ENCODE results near the gene NFE2. TPM values are rescaled to one million over a fixed set of nuclear protein-coding genes. Genes with fewer than 3 reads are reported as not detected.
"Not testable (repeated sequence)": the region's sequence is repeated elsewhere in the genome, so short reads cannot be mapped to it uniquely, and the experiment has no call there.

The NFE2 gene
- total RNA-seq, 2 experiments from 2014 or later: not detected

- no peaks in the 10 kb centered on the region for H3K9me3 Mint-ChIP-seq
- peak overlapping the region; percentile 68 for H3K27ac Mint-ChIP-seq
- H3K36me3 Mint-ChIP-seq (ENCODE audit: low read depth): peaks cover 7% of the 10 kb centered on the region
- peaks cover 52% of the 10 kb centered on the region for H3K4me1 Mint-ChIP-seq
- POLR2A ChIA-PET: no interaction called here
- DNase-seq: no peak
- H3K27me3 Mint-ChIP-seq: no peaks in the 10 kb centered on the region
- CTCF ChIA-PET: interaction anchor here (0.7 to 1.8 kb wide), 11 partner anchors 9 to 965 kb away, joined by 3 to 7 read pairs (median 4); partner anchors contain the start of genes AAAS and COPZ1
- peak overlapping the region; percentile 10 for H3K4me3 Mint-ChIP-seq
Measured at GRCh38 chr12:54286042-54287030, 14.5 kb downstream of the NFE2 start.

GRCh38 chr12:54285150-54286041 lies 15.4 kb downstream of the NFE2 start:
- H3K9me3 Mint-ChIP-seq: no peaks in the 10 kb centered on the region
- no peaks in the 10 kb centered on the region for H3K27me3 Mint-ChIP-seq
- H3K4me1 Mint-ChIP-seq: peaks cover 52% of the 10 kb centered on the region
- H3K4me3 Mint-ChIP-seq: peak overlapping the region; percentile 10
- POLR2A ChIA-PET: no interaction called here
- peaks cover 7% of the 10 kb centered on the region for H3K36me3 Mint-ChIP-seq (ENCODE audit: low read depth)
- no peak for DNase-seq
- peak overlapping the region; percentile 68 for H3K27ac Mint-ChIP-seq
- CTCF ChIA-PET: interaction anchor here (0.7 to 1.8 kb wide), 2 partner anchors 10 to 14 kb away, joined by 3 to 7 read pairs; no protein-coding TSS in a partner anchor

GRCh38 chr12:54284070-54284780 lies 16.6 kb downstream of the NFE2 start:
- Mint-ChIP-seq H3K27ac (peak overlapping the region; percentile 57), H3K4me1 (peaks cover 52% of the 10 kb centered on the region)
- H3K36me3 Mint-ChIP-seq (ENCODE audit: low read depth); DNase-seq; H3K27me3 Mint-ChIP-seq; H3K4me3 Mint-ChIP-seq; H3K9me3 Mint-ChIP-seq; POLR2A ChIA-PET: not testable (repeated sequence)
- CTCF ChIA-PET: interaction anchor here (1.0 to 1.7 kb wide), 3 partner anchors 8 to 75 kb away, joined by 3 to 8 read pairs (median 4); no protein-coding TSS in a partner anchor

- Mint-ChIP-seq H3K9me3 (no peaks in the 10 kb centered on the region), H3K27me3 (no peaks in the 10 kb centered on the region), H3K27ac (no peak overlapping the region), H3K36me3 (ENCODE audit: low read depth) (peaks cover 4% of the 10 kb centered on the region), H3K4me1 (peaks cover 59% of the 10 kb centered on the region), H3K4me3 (no peak overlapping the region)
- ChIA-PET CTCF (interaction anchor here (1.4 to 1.7 kb wide), 2 partner anchors 9 to 11 kb away, joined by 4 to 8 read pairs; no protein-coding TSS in a partner anchor), POLR2A (interaction anchor here (0.5 to 0.6 kb wide), 2 partner anchors 73 to 128 kb away, joined by 3 to 4 read pairs; no protein-coding TSS in a partner anchor)
- no peak for DNase-seq
Measured at GRCh38 chr12:54282949-54283593, 17.7 kb downstream of the NFE2 start.

GRCh38 chr12:54281694-54282093 lies 19.1 kb downstream of the NFE2 start:
- H3K27me3 Mint-ChIP-seq; DNase-seq; H3K27ac Mint-ChIP-seq; H3K9me3 Mint-ChIP-seq; H3K4me3 Mint-ChIP-seq; H3K36me3 Mint-ChIP-seq (ENCODE audit: low read depth): not testable (repeated sequence)
- ChIA-PET POLR2A (interaction anchor here (0.6 to 0.9 kb wide), 4 partner anchors 9 to 134 kb away, joined by 3 to 4 read pairs (median 3); partner anchors contain the start of gene COPZ1), CTCF (interaction anchor here (0.6 to 1.9 kb wide), 5 partner anchors 9 to 133 kb away, joined by 3 to 12 read pairs (median 3); no protein-coding TSS in a partner anchor)
- peaks cover 60% of the 10 kb centered on the region for H3K4me1 Mint-ChIP-seq

GRCh38 chr12:54281261-54281638 lies 19.6 kb downstream of the NFE2 start:
- not testable (repeated sequence) for H3K27me3 Mint-ChIP-seq; H3K9me3 Mint-ChIP-seq; H3K27ac Mint-ChIP-seq; H3K36me3 Mint-ChIP-seq (ENCODE audit: low read depth); DNase-seq; H3K4me3 Mint-ChIP-seq
- ChIA-PET CTCF (interaction anchor here (0.6 to 1.9 kb wide), 5 partner anchors 9 to 134 kb away, joined by 3 to 12 read pairs (median 3); no protein-coding TSS in a partner anchor), POLR2A (interaction anchor here (0.6 to 0.9 kb wide), 4 partner anchors 9 to 134 kb away, joined by 3 to 4 read pairs (median 3); partner anchors contain the start of gene COPZ1)
- peaks cover 61% of the 10 kb centered on the region for H3K4me1 Mint-ChIP-seq

- Mint-ChIP-seq H3K4me1 (peaks cover 61% of the 10 kb centered on the region), H3K4me3 (no peak within 1 kb of the TSS), H3K36me3 (ENCODE audit: low read depth) (peaks cover 9% of the 10 kb centered on the region), H3K9me3 (no peaks in the 10 kb centered on the region), H3K27ac (no peak within 1 kb of the TSS), H3K27me3 (no peaks in the 10 kb centered on the region)
- peak; percentile 98 for DNase-seq
- POLR2A ChIA-PET: interaction anchor here (0.6 to 0.9 kb wide), 5 partner anchors 8 to 78 kb away, joined by 3 to 6 read pairs (median 4); partner anchors contain the start of gene COPZ1
- CTCF ChIA-PET: interaction anchor here (0.5 to 1.9 kb wide), 9 partner anchors 10 to 1502 kb away, joined by 3 to 14 read pairs (median 5); partner anchors contain the start of gene COPZ1
Measured at GRCh38 chr12:54280468-54281260, 20.2 kb downstream of the NFE2 start, which contains the start of gene HNRNPA1. Gene HNRNPA1 (plus strand): TSS chr12:54280726. CDS start chr12:54280808, 82 bp downstream.

GRCh38 chr12:54279632-54280467 lies 21.0 kb downstream of the NFE2 start, which contains the start of gene CBX5:
Gene CBX5 (minus strand): TSS chr12:54280122. CDS start chr12:54257650, 22,472 bp downstream.
- H3K4me1 Mint-ChIP-seq: peaks cover 58% of the 10 kb centered on the region
- H3K27ac Mint-ChIP-seq: no peak within 1 kb of the TSS
- ChIA-PET CTCF (interaction anchor here (0.6 to 1.9 kb wide), 8 partner anchors 11 to 159 kb away, joined by 3 to 14 read pairs (median 6); partner anchors contain the start of gene COPZ1), POLR2A (interaction anchor here (0.7 to 0.8 kb wide), 2 partner anchors 12 to 79 kb away, joined by 3 to 4 read pairs; no protein-coding TSS in a partner anchor)
- no peaks in the 10 kb centered on the region for H3K27me3 Mint-ChIP-seq
- peak; percentile 100 for DNase-seq
- H3K36me3 Mint-ChIP-seq (ENCODE audit: low read depth): peaks cover 11% of the 10 kb centered on the region
- H3K4me3 Mint-ChIP-seq: no peak within 1 kb of the TSS
- H3K9me3 Mint-ChIP-seq: no peaks in the 10 kb centered on the region

- peaks cover 14% of the 10 kb centered on the region for H3K36me3 Mint-ChIP-seq (ENCODE audit: low read depth)
- CTCF ChIA-PET: interaction anchor here (0.7 to 1.9 kb wide), 4 partner anchors 15 to 160 kb away, joined by 3 to 14 read pairs (median 7); partner anchors contain the start of gene COPZ1
- POLR2A ChIA-PET: no interaction called here
- H3K4me1 Mint-ChIP-seq: peaks cover 56% of the 10 kb centered on the region
- H3K27ac Mint-ChIP-seq: no peak overlapping the region
- DNase-seq: no peak
- H3K9me3 Mint-ChIP-seq: no peaks in the 10 kb centered on the region
- H3K27me3 Mint-ChIP-seq: no peaks in the 10 kb centered on the region
- H3K4me3 Mint-ChIP-seq: no peak overlapping the region
Measured at GRCh38 chr12:54279227-54279631, 21.6 kb downstream of the NFE2 start.

- Mint-ChIP-seq H3K27ac (peak overlapping the region; percentile 73), H3K36me3 (ENCODE audit: low read depth) (peaks cover 26% of the 10 kb centered on the region), H3K4me1 (peaks cover 52% of the 10 kb centered on the region), H3K27me3 (no peaks in the 10 kb centered on the region), H3K9me3 (no peaks in the 10 kb centered on the region), H3K4me3 (no peak overlapping the region)
- ChIA-PET CTCF (interaction anchor here (1.3 to 1.7 kb wide), 2 partner anchors 9 to 25 kb away, joined by 4 to 5 read pairs; no protein-coding TSS in a partner anchor), POLR2A (no interaction called here)
- DNase-seq: no peak
Measured at GRCh38 chr12:54277823-54278276, 23.0 kb downstream of the NFE2 start.

All from activated CD4-positive, alpha-beta T cell treated with anti-CD3 and anti-CD28 coated beads, Interleukin-2, amount 10 ng/mL, durations not matched to agents 7 days and 5 days (primary cell).